Measurements from ENCODE around the gene BBIP1. TPM values are rescaled to one million over a fixed set of nuclear protein-coding genes. Genes with fewer than 3 reads are reported as not detected.

The BBIP1 gene
- total RNA-seq, 4 donors from 2014 or later: 10.0 to 36.4 (median 29.4) TPM

DNA sequence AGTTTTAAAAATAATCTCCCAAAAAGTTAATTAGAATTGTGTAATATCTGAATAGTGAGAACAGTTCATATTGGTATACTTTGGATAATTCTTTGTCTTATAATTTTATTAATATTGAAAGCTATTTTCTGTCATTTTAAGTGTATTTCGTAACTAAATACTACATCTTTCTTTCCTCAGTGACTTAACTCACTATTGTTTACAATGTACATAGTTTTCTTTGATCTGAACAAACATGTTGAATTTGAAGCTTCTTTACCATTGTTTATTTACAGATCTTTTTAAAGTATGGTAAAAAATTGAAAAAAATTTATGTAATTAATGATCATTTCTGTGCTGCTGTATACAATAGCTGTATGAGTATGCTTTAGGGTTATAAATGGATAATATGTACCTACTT is 42.2 kb downstream of the BBIP1 start:
- Histone ChIP-seq H3K36me3 (no peaks in the 10 kb centered on the region), H3K27me3 (no peaks in the 10 kb centered on the region), H3K9me3 (no peaks in the 10 kb centered on the region), H3K27ac (no peak overlapping the region), H3K4me3 (no peak overlapping the region), H3K4me1 (peaks cover 4 to 13% of the 10 kb centered on the region in 2 donors)
- TF ChIP-seq POLR2A (IDR thresholded peaks at IDR 0.05) (no peak), CTCF (IDR thresholded peaks at IDR 0.05) (no peak)
- intact Hi-C loops (cut with DNase I; ENCODE audit: low total_unique reads): loop anchor here (10.0 kb wide), 1 partner anchor 52 kb away; no protein-coding TSS in a partner anchor
- DNase-seq: no peak

- no peaks in the 10 kb centered on the region for H3K27me3 ChIP-seq
- H3K4me1 ChIP-seq: peaks cover 0 to 10% of the 10 kb centered on the region in 2 donors
- no peaks in the 10 kb centered on the region for H3K9me3 ChIP-seq
- H3K27ac ChIP-seq: peak overlapping the region in 1 of 2 donors; percentile 99
- no peaks in the 10 kb centered on the region for H3K36me3 ChIP-seq
- intact Hi-C loops (cut with DNase I; ENCODE audit: low total_unique reads): loop anchor here (10.0 kb wide), 1 partner anchor 51 kb away; no protein-coding TSS in a partner anchor
- H3K4me3 ChIP-seq: peak overlapping the region in 1 of 2 donors; percentile 6
- TF ChIP-seq CTCF (IDR thresholded peaks at IDR 0.05): no peak
- TF ChIP-seq POLR2A (IDR thresholded peaks at IDR 0.05): no peak
- no peak for DNase-seq
Measured at GRCh38 chr10:110876000-110876399, 43.0 kb downstream of the BBIP1 start.

- no peaks in the 10 kb centered on the region for H3K9me3 ChIP-seq
- peak overlapping the region; percentile 98 to 99 for H3K27ac ChIP-seq
Measured at GRCh38 chr10:110873951-110874350, 45.0 kb downstream of the BBIP1 start.

DNA sequence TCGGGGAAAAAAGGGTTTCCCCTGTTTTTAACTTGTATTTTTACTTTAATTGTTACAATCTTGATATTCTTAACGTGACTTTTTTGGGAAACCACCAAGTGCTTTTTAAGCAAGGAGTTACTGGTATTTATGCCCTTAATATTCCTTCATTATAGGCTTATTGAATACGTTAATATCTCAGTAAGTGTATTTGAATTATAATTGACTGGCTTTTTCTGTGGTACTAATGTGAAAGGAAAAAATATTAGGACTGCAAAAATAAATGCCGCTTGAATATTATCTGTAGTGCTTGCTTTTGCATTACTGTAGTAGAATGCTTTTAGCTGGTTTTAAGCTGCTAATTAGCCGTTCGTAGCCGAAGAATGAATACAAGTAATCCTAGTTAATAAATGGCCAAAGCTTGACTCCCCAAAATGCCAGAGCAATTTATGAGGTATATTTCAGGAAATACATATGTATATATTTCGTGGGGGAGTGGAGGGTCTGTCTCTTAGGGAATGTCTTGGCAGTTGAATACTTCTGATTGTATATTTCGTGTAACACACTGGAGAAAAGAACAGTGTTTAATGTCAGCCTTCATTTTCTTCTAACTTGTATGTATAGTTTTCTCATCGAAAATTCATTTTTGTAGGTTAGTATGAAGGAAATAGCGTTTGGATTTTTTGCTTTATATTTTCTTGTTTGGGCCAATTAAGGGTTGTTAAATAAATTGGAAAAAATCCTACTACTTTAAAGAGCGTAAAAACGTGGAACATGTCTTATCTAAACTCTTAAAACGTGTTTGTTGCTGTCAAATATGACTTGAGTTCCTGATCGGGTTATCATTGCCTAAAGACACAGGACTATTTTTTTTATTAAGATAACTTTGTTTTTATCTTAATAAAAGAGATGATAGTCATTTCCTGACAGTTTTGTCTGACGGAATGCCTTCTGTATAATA is 45.7 kb downstream of the BBIP1 start:
- no peak for DNase-seq
- Histone ChIP-seq H3K27ac (peak overlapping the region; percentile 98 to 99), H3K4me1 (peaks cover 0 to 7% of the 10 kb centered on the region in 2 donors), H3K4me3 (peak overlapping the region; percentile 93 to 100), H3K36me3 (no peaks in the 10 kb centered on the region), H3K27me3 (no peaks in the 10 kb centered on the region), H3K9me3 (no peaks in the 10 kb centered on the region)
- TF ChIP-seq CTCF (IDR thresholded peaks at IDR 0.05) (no peak), POLR2A (IDR thresholded peaks at IDR 0.05) (no peak)
- intact Hi-C loops (cut with DNase I; ENCODE audit: low total_unique reads): loop anchor here (10.0 kb wide), 1 partner anchor 48 kb away; no protein-coding TSS in a partner anchor

More at GRCh38 chr10:110873951-110874350, 45.0 kb downstream of the BBIP1 start:
- TF ChIP-seq POLR2A (IDR thresholded peaks at IDR 0.05): no peak
- no peak for TF ChIP-seq CTCF (IDR thresholded peaks at IDR 0.05)
- Histone ChIP-seq H3K4me1 (peaks cover 0 to 7% of the 10 kb centered on the region in 2 donors), H3K27me3 (no peaks in the 10 kb centered on the region), H3K36me3 (no peaks in the 10 kb centered on the region), H3K4me3 (peak overlapping the region; percentile 93 to 100)
- no peak for DNase-seq
- intact Hi-C loops (cut with DNase I; ENCODE audit: low total_unique reads): loop anchor here (10.0 kb wide), 1 partner anchor 49 kb away; no protein-coding TSS in a partner anchor
